Mammary microvascular endothelial cell (primary cell): ENCODE results near the gene ZNF260. TPM values are rescaled to one million over a fixed set of nuclear protein-coding genes. Genes with fewer than 3 reads are reported as not detected.

ENCODE experiments used
- total RNA-seq: library from RNA; depleted of rRNA; stranded (reverse); fragments of >200 nt; gene quantifications from 2 replicates; pipeline ENCODE4 v1.2.3, GENCODE V29; 2015

ZNF260 gene
- 5.4 and 6.6 TPM in 2 replicates for total RNA-seq

DNA sequence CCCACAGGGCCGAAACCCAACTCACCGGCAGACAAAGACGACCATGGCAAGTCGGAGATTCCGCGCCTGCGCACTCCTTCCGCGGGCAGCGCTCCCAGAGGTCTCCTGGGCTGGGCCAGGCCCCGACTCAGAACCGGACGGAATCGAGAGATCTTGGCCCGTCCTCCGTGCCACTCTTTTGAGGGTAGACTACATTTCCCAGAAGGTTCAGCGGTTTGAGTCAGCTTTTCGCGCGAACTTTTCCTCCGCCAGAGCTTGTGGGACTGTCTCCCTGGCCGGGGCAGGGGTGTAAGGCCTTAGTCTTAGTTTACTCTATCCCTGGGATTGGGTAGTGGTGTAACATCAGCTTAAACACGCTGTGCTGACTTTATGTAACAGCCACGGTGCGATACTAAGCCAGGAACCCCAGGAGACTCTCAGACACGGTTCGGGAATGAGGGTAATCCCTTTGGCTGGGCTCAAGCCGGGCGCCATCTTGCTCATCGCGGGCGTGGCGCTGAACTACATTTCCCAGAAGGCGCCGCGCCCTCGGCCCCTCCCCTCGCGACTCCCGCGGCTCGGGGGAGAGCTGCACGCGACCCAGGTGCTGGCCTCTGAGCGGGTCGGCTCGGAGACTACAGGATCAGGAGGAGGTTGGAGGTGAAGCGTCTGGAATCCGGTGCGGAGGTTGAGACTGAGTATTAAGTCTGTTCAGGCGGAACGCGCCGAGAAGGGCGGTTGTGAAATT, at the start of gene ZNF260:
Gene ZNF260, minus strand, starts transcription at position 78 of the 727 bp plus-strand sequence. CDS start 13,033 bp downstream, outside the sequence.

DNA sequence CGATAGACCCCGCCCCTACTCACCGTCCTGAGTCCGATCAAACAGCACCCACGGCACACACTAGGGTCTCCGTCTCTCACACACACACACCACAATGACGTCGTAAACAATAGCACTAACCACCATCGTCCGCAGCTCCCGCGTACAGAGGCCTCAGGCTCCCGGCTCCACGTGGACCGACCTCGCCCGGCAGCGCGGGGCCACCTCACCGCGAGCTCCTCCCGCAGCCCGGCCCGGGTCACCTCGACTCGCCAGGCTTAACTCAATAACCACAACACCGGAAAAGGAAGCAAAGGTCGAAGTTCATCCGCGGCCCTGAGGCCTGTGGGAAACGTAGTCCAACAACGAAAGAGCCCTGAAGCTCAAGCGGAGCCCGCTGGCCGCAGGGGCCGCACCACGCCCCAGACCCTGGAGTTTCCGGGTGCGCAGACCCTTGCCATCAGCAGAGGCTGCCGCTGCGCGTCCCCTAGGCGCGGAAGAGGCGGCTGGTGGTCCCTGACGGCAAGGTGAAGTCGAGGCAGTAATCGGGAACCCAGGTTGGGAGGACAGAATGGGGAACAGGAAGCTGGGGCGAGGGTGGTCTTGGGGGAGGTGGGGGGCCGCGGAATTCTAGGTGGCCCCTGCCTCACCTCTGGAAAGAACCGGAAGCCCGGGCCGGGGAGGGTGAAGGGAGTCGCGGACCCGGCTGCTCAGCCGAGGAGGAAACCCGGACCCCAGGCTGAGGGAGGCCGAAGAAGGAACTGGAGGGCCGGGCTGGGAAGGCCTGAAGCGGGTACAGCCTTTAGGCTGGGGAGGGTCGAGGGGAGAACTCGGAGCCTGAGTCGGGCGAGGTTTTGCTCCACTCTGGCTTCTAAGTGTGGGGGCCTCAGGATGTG, 45.2 kb upstream of the ZNF260 start, which contains the start of gene ZNF529:
Gene ZNF529, minus strand, starts transcription at position 273 of the 875 bp plus-strand sequence. CDS start 946 bp downstream, outside the sequence.

DNA sequence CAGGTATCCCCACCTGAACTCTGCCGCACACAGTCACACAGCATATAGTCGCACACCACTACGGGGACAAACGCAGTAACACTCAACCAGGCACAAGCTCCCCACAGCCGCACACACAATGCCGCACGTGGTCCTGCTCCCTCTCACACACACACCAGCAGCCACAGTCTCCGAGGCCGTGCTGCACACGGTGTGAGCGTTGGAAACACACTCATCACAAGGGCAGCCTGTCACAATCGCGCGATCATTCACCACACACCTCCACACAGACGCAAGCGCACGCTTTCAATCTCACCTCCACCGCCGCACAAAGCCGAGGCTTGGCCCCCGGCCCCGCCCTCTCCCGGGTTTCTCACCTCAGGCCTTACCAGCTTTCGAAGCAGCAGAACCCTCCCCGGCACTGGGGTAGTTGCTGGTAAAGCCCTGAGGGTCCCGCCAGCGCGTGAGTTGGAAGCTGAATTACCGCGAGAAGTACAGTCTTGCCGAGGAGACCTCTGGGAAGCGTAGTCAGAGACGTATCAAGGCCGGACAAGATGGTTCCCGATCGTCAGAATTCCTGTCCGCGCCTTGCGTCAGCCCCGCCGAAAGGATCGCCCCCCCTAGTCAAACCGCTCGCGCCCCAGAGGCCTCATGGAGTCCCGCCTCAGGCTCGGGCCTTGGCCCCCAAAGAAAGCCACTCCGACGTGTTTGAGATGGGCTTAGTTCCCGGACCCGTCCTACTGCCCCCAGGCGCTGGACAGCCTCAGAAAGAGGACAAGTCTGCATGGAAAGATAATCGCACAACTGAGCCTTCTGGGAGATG, 38.8 kb downstream of the ZNF260 start, which contains the start of gene ZNF566:
Gene ZNF566, minus strand, starts transcription at position 444 of the 802 bp plus-strand sequence. CDS start 13,004 bp downstream, outside the sequence.

Other genes starting within 250 kb of the ZNF260 start
- 0.74 and 1.9 TPM in 2 replicates for gene ZFP14, start 149.1 kb downstream of the ZNF260 start, total RNA-seq
- 2.8 and 3.3 TPM in 2 replicates for gene ZFP82, start 109.6 kb downstream of the ZNF260 start, total RNA-seq
- 4.2 and 5.8 TPM in 2 replicates for gene ZNF566, start 38.7 kb downstream of the ZNF260 start, total RNA-seq
- gene ZNF529, start 45.0 kb upstream of the ZNF260 start, total RNA-seq = 2.7 and 4.1 TPM in 2 replicates
- gene ZNF382, start 77.0 kb upstream of the ZNF260 start, total RNA-seq = 2.1 and 3.7 TPM in 2 replicates
- 2.5 and 4.6 TPM in 2 replicates for gene ZNF461, start 138.6 kb upstream of the ZNF260 start, total RNA-seq
- gene ZNF567, start 159.3 kb upstream of the ZNF260 start, total RNA-seq = 3.7 and 4.4 TPM in 2 replicates
- 3.0 and 3.9 TPM in 2 replicates for gene ZNF850, start 244.5 kb upstream of the ZNF260 start, total RNA-seq